AG09309 (cell line): ENCODE results near the gene ADGRE1.

Source experiments
- DNase-seq: peaks from one replicate; pipeline ENCODE4 v3.0.0-alpha.2; 2010; ENCODE audit warnings: low read depth
- H3K4me3 ChIP-seq: 2 replicates; pipeline ENCODE4 v1.5.1; 2011; ENCODE audit warnings: mild to moderate bottlenecking, low read depth, low read length, moderate library complexity; ENCODE audit not compliant: control insufficient read depth
- CTCF ChIP-seq: IDR thresholded peaks from 2 replicates; pipeline ENCODE4 v1.5.1; 2011; ENCODE audit warnings: mild to moderate bottlenecking, low read depth, low read length, inconsistent platforms; ENCODE audit not compliant: insufficient read depth, control insufficient read depth; ENCODE audit errors: missing control alignments

Gene ADGRE1

GRCh38 chr19:6851359-6851758, 36.0 kb upstream of the ADGRE1 start:
- DNase-seq = no peak

GRCh38 chr19:6852001-6852400, 35.4 kb upstream of the ADGRE1 start:
- no peak for DNase-seq
- no peak for TF ChIP-seq CTCF
- H3K4me3 ChIP-seq = no peak overlapping the region

More at GRCh38 chr19:6851359-6851758, 36.0 kb upstream of the ADGRE1 start:
- no peak overlapping the region for H3K4me3 ChIP-seq
- TF ChIP-seq CTCF = no peak

GRCh38 chr19:6853868-6854267, 33.5 kb upstream of the ADGRE1 start:
- no peak for DNase-seq
- no peak overlapping the region for H3K4me3 ChIP-seq
- no peak for TF ChIP-seq CTCF

GRCh38 chr19:6854758-6855157, 32.6 kb upstream of the ADGRE1 start:
- H3K4me3 ChIP-seq = no peak overlapping the region
- no peak for DNase-seq
- no peak for TF ChIP-seq CTCF

GRCh38 chr19:6856749-6857372, 30.5 kb upstream of the ADGRE1 start:
- H3K4me3 ChIP-seq = no peak overlapping the region
- no peak for TF ChIP-seq CTCF
- DNase-seq = no peak

GRCh38 chr19:6861683-6862286, 25.6 kb upstream of the ADGRE1 start:
- no peak for TF ChIP-seq CTCF
- H3K4me3 ChIP-seq = no peak overlapping the region
- DNase-seq = no peak

DNA sequence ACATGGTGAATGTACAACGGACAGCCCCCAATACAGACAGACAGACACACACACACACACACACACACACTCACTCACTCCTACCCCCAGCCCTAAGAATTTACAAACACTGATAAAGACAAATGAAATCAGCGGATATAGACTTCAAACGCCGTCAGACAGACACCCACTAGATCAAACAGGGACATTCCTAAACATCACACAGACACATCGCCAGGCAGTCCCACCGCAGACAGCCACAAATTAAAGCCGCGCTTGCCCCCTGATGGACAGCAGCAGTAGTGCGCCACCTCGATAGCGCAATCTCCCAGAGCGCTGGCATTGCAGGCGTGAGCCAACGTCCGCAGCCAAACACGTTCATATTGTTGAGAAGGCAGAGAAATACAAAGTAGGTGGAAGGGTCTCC, 24.7 kb upstream of the ADGRE1 start:
- peak overlapping the region; percentile 10; the same call in 1 of the 2 replicates for H3K4me3 ChIP-seq
- DNase-seq = peak; percentile 23
- TF ChIP-seq CTCF = peak; percentile 90
